Esophagus squamous epithelium (tissue), 5 donors: Measurements from ENCODE around the gene MCRS1. TPM values are rescaled to one million over a fixed set of nuclear protein-coding genes. Genes with fewer than 3 reads are reported as not detected.

Experiments used
- DNase-seq: peaks from one replicate; lab custom pipeline; 2025; lab: John Stamatoyannopoulos, UW
- H3K27ac ChIP-seq, 4 donors: fragments of 200-600 bp; sonication (generic); one replicate each; pipeline ENCODE4 v1.5.1; 2016 to 2019; ENCODE audit warnings: mild to moderate bottlenecking in 1 of 4
- H3K27me3 ChIP-seq, 4 donors: fragments of 200-600 bp; sonication (generic); 1 replicate in 3 of 4; 2 replicates in 1 of 4; pipeline versions ENCODE4 v1.5.1 to v1.6.0; 2017 to 2021; ENCODE audit warnings: antibody characterized with exemption in 1 of 4
- H3K36me3 ChIP-seq, 3 donors: fragments of 200-600 bp; sonication (generic); one replicate each; pipeline ENCODE4 v1.5.1; 2016 to 2019
- H3K4me1 ChIP-seq, 3 donors: fragments of 200-600 bp; sonication (generic); one replicate each; pipeline ENCODE4 v1.5.1; 2017 to 2019
- H3K4me3 ChIP-seq, 4 donors: fragments of 200-600 bp; sonication (generic); 1 replicate in 3 of 4; 2 replicates in 1 of 4; pipeline ENCODE4 v1.5.1; 2016 to 2019; ENCODE audit warnings: mild to moderate bottlenecking in 2 of 4, moderate library complexity in 1 of 4
- H3K9me3 ChIP-seq, 3 donors: fragments of 200-600 bp; sonication (generic); one replicate each; pipeline ENCODE4 v1.5.1; 2016 to 2019
- CTCF ChIP-seq, 6 experiments: fragments of 450-650 bp in 4 of 6; fragments of 200-600 bp in 2 of 6; sonication (generic) in 2 of 6; IDR thresholded peaks; one replicate each; pipeline ENCODE4 v1.5.1; 2016 to 2019; ENCODE audit warnings: antibody characterized with exemption in 6 of 6, mild to moderate bottlenecking in 4 of 6, moderate library complexity in 4 of 6
- POLR2A ChIP-seq, 4 donors: fragments of 450-650 bp; IDR thresholded peaks; one replicate each; pipeline ENCODE4 v1.6.1; 2017; ENCODE audit warnings: antibody characterized with exemption in 4 of 4, mild to moderate bottlenecking in 4 of 4, moderate library complexity in 3 of 4
- WGBS, 2 donors: methylation state at CpG; one replicate each; pipeline ENCODE4 v1.1.5; 2018; 5-methylcytosine and 5-hydroxymethylcytosine counted together
- intact Hi-C: fragments of 100-400 bp; cut with DNase I; formaldehyde crosslinking; loops from one replicate; pipeline ENCODE4 v1.15.0; 2022
- total RNA-seq, 4 donors: library from RNA; depleted of rRNA; stranded (reverse); fragments of >200 nt; gene quantifications; one replicate each; pipeline ENCODE4 v1.1.0, GENCODE V29; 2016
- donor health status: DM: yes; HTN: yes; CAD: no.

The MCRS1 gene
- total RNA-seq, 4 donors from 2014 or later = 38.8 to 54.2 (median 45.0) TPM

GRCh38 chr12:49585477-49586459, 17.8 kb upstream of the MCRS1 start:
- peaks cover 0 to 27% (median 10%) of the 10 kb centered on the region in 3 donors for H3K4me1 ChIP-seq
- H3K9me3 ChIP-seq = no peaks in the 10 kb centered on the region
- peaks cover 0 to 35% (median 5%) of the 10 kb centered on the region in 3 donors for H3K36me3 ChIP-seq
- intact Hi-C loops = no loop called here
- TF ChIP-seq POLR2A (IDR thresholded peaks at IDR 0.05) (no peak), CTCF (IDR thresholded peaks at IDR 0.05) (no peak)
- no peaks in the 10 kb centered on the region for H3K27me3 ChIP-seq
- DNase-seq = no peak
- H3K27ac ChIP-seq = no peak overlapping the region
- 88 to 91% methylated on average over 13 to 16 of the region's 16 CpGs for WGBS, 2 donors
- H3K4me3 ChIP-seq = no peak overlapping the region

- intact Hi-C loops = no loop called here
Measured at GRCh38 chr12:49584591-49584990, 16.6 kb upstream of the MCRS1 start.

GRCh38 chr12:49583366-49584094, 15.6 kb upstream of the MCRS1 start:
- no peak for DNase-seq
- Histone ChIP-seq H3K27me3 (no peaks in the 10 kb centered on the region), H3K27ac (peak overlapping the region in 2 of 4 donors; percentile 7 to 21), H3K36me3 (peaks cover 0 to 35% (median 5%) of the 10 kb centered on the region in 3 donors), H3K9me3 (no peaks in the 10 kb centered on the region), H3K4me1 (peaks cover 0 to 28% (median 9%) of the 10 kb centered on the region in 3 donors), H3K4me3 (no peak overlapping the region)
- no peak for TF ChIP-seq CTCF (IDR thresholded peaks at IDR 0.05)
- 75 to 76% methylated on average over 11 to 12 of the region's 13 CpGs for WGBS, 2 donors
- intact Hi-C loops = no loop called here

More at GRCh38 chr12:49584591-49584990, 16.6 kb upstream of the MCRS1 start:
- Histone ChIP-seq H3K4me3 (no peak overlapping the region), H3K27me3 (no peaks in the 10 kb centered on the region), H3K9me3 (no peaks in the 10 kb centered on the region), H3K4me1 (peaks cover 0 to 36% (median 15%) of the 10 kb centered on the region in 3 donors), H3K36me3 (peaks cover 0 to 35% (median 5%) of the 10 kb centered on the region in 3 donors), H3K27ac (no peak overlapping the region)
- WGBS, 2 donors = 65 to 72% methylated on average over 5 to 6 of the region's 7 CpGs
- TF ChIP-seq POLR2A (IDR thresholded peaks at IDR 0.05) (no peak), CTCF (IDR thresholded peaks at IDR 0.05) (no peak)
- no peak for DNase-seq

- WGBS, 2 donors = 38 to 47% methylated on average over 4 of the region's 4 CpGs
- DNase-seq = no peak
Measured at GRCh38 chr12:49582850-49583249, 14.9 kb upstream of the MCRS1 start.

GRCh38 chr12:49582201-49582600, 14.3 kb upstream of the MCRS1 start:
- no peaks in the 10 kb centered on the region for H3K9me3 ChIP-seq
- H3K4me3 ChIP-seq = no peak overlapping the region
- peaks cover 0 to 27% (median 9%) of the 10 kb centered on the region in 3 donors for H3K4me1 ChIP-seq
- H3K36me3 ChIP-seq = peaks cover 0 to 29% (median 5%) of the 10 kb centered on the region in 3 donors
- DNase-seq = no peak
- 86% methylated on average over 1 of the region's 1 CpG; no CpG with 5 or more reads in 1 of the 2 donors for WGBS, 2 donors
- no peak overlapping the region for H3K27ac ChIP-seq
- intact Hi-C loops = no loop called here
- no peaks in the 10 kb centered on the region for H3K27me3 ChIP-seq
- no peak for TF ChIP-seq POLR2A (IDR thresholded peaks at IDR 0.05)
- TF ChIP-seq CTCF (IDR thresholded peaks at IDR 0.05) = no peak

More at GRCh38 chr12:49582850-49583249, 14.9 kb upstream of the MCRS1 start:
- TF ChIP-seq POLR2A (IDR thresholded peaks at IDR 0.05) = no peak
- H3K27ac ChIP-seq = peak overlapping the region in 1 of 4 donors; percentile 21
- H3K27me3 ChIP-seq = no peaks in the 10 kb centered on the region
- peaks cover 0 to 35% (median 5%) of the 10 kb centered on the region in 3 donors for H3K36me3 ChIP-seq
- H3K9me3 ChIP-seq = no peaks in the 10 kb centered on the region
- no peak overlapping the region for H3K4me3 ChIP-seq
- H3K4me1 ChIP-seq = peaks cover 0 to 27% (median 9%) of the 10 kb centered on the region in 3 donors
- intact Hi-C loops = no loop called here
